Mesendoderm (in vitro differentiated cells): ENCODE results near the gene ZSWIM7. TPM values are rescaled to one million over a fixed set of nuclear protein-coding genes. Genes with fewer than 3 reads are reported as not detected.

ENCODE experiments used
- DNase-seq: peaks from one replicate; pipeline ENCODE4 v3.0.0; 2013
- H2AK5ac ChIP-seq: 2 replicates; pipeline ENCODE4 v1.6.1; 2013; ENCODE audit warnings: low read length, inconsistent platforms
- H2BK120ac ChIP-seq: 2 replicates; pipeline ENCODE4 v1.6.1; 2013; ENCODE audit warnings: low read depth, mild to moderate bottlenecking, low read length, moderate library complexity, mixed read lengths
- H2BK15ac ChIP-seq: replicated peaks from 2 replicates; pipeline ENCODE4 v1.6.1; 2013; ENCODE audit warnings: low read depth, mild to moderate bottlenecking, moderate library complexity
- H2BK5ac ChIP-seq: 2 replicates; pipeline ENCODE4 v1.6.1; 2013; ENCODE audit warnings: low read length, inconsistent platforms
- H3K18ac ChIP-seq: 2 replicates; pipeline ENCODE4 v1.6.1; 2013; ENCODE audit warnings: mild to moderate bottlenecking, low read length, mixed read lengths
- H3K23ac ChIP-seq: one replicate; pipeline ENCODE4 v1.6.1; 2013; ENCODE audit warnings: low read length
- H3K27ac ChIP-seq: 2 replicates; pipeline ENCODE4 v1.5.1; 2013; ENCODE audit warnings: low read depth, mild to moderate bottlenecking, inconsistent platforms, low read length, moderate library complexity
- H3K27me3 ChIP-seq: 2 replicates; pipeline ENCODE4 v1.6.1; 2013; ENCODE audit warnings: low read length, control low read depth, mild to moderate bottlenecking, inconsistent platforms; ENCODE audit not compliant: insufficient read depth, poor library complexity
- H3K36me3 ChIP-seq: 2 replicates; pipeline ENCODE4 v1.6.1; 2013; ENCODE audit warnings: low read length, inconsistent platforms; ENCODE audit not compliant: control insufficient read depth, insufficient read depth
- H3K4ac ChIP-seq: one replicate; pipeline ENCODE4 v1.6.1; 2013; ENCODE audit warnings: low read depth, mild to moderate bottlenecking, low read length, moderate library complexity
- H3K4me1 ChIP-seq: 2 replicates; pipeline ENCODE4 v1.6.1; 2013; ENCODE audit warnings: low read depth, low read length, inconsistent platforms; ENCODE audit not compliant: control insufficient read depth
- H3K4me2 ChIP-seq: 2 replicates; pipeline ENCODE4 v1.6.1; 2013; ENCODE audit warnings: low read length
- H3K4me3 ChIP-seq: 2 replicates; pipeline ENCODE4 v1.5.1; 2013; ENCODE audit warnings: mild to moderate bottlenecking, low read length
- H3K56ac ChIP-seq: one replicate; pipeline ENCODE4 v1.6.1; 2013; ENCODE audit warnings: low read length
- H3K79me1 ChIP-seq: 2 replicates; pipeline ENCODE4 v1.6.1; 2013; ENCODE audit warnings: low read length, inconsistent platforms
- H3K79me2 ChIP-seq: 2 replicates; pipeline ENCODE4 v1.6.1; 2013; ENCODE audit warnings: mild to moderate bottlenecking, low read length; ENCODE audit not compliant: control insufficient read depth, insufficient read depth
- H3K9ac ChIP-seq: 2 replicates; pipeline ENCODE4 v1.6.1; 2013; ENCODE audit warnings: low read length, inconsistent platforms
- H4K5ac ChIP-seq: one replicate; pipeline ENCODE4 v1.6.1; 2013; ENCODE audit warnings: low read length
- H4K8ac ChIP-seq: one replicate; pipeline ENCODE4 v1.6.1; 2013; ENCODE audit warnings: low read depth, mild to moderate bottlenecking, control low read depth, low read length, moderate library complexity
- WGBS: extraction: QIAGEN DNeasy Blood & Tissue Kit; methylation state at CpG from one replicate; pipeline ENCODE4 v1.1.7; 2013; ENCODE audit warnings: low lambda C conversion rate, missing lambda C conversion rate; ENCODE audit not compliant: insufficient coverage; ENCODE audit errors: extremely low coverage; 5-methylcytosine and 5-hydroxymethylcytosine counted together
- polyA plus RNA-seq, 2 experiments: library from polyadenylated mRNA; stranded (reverse); fragments of 200-250 nt; gene quantifications; one replicate each; pipeline ENCODE4 v1.2.3, GENCODE V29; 2013

Gene ZSWIM7, protein sequence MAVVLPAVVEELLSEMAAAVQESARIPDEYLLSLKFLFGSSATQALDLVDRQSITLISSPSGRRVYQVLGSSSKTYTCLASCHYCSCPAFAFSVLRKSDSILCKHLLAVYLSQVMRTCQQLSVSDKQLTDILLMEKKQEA
- polyA plus RNA-seq (2013, experiment 1 of 2) = 34.6 TPM
- polyA plus RNA-seq (2013, experiment 2 of 2) = 33.3 TPM

DNA sequence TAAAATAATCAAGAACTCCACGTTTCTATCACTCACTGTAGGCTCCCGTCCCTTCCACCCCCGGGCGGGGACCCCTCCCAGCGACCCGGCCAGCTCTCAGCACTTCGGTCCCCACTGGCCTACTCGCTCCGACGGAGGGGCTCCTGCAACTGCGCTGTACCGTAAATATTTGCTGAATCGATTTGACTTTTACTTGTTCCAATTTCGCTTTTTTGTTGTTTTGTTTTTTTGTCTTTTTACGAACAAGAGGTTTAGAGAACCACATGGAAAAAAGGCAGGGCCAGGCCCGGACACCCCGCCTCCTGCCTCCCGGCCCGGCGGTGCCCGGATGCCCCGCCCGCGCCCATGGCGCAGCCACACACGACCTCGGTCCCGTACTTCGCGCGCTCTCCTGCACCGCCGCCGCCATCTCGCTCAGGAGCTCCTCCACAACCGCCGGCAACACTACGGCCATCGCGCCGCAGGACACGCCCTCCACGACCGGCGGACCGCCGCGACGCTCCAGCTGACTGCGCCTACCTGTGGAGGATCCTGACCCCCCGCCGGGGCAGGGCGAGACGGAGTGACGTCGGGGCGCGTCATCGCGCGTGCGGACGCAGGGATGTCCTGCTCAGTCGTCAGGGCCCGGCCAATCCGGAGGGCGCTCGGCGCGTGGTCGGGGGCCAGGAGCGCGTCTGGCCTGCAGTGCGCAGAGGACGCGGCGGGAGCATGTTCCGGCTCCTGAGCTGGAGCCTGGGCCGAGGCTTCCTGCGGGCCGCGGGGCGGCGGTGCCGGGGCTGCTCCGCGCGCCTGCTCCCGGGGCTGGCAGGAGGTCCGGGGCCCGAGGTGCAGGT, at the start of gene ZSWIM7, which contains the start of gene TTC19:
Gene ZSWIM7, minus strand, starts transcription at position 564 of the 833 bp plus-strand sequence. Its CDS starts 110 bp downstream, at position 454.
Gene TTC19, plus strand, starts transcription at position 684 of the 833 bp plus-strand sequence. Its CDS starts 25 bp downstream, at position 709.
- H3K23ac ChIP-seq = peak within 1 kb of the TSS; percentile 97
- peak within 1 kb of the TSS; percentile 89 for H3K4me2 ChIP-seq
- peaks cover 3% of the 10 kb centered on the region for H3K4me1 ChIP-seq
- peak within 1 kb of the TSS; percentile 69 for H2BK5ac ChIP-seq
- H2AK5ac ChIP-seq = no peak within 1 kb of the TSS
- peak within 1 kb of the TSS; percentile 87 for H4K8ac ChIP-seq
- no peak within 1 kb of the TSS for H4K5ac ChIP-seq
- WGBS = no CpG with 5 or more reads among the region's 91 CpGs
- H2BK15ac ChIP-seq = no peak within 1 kb of the TSS
- no peaks in the 10 kb centered on the region for H3K36me3 ChIP-seq
- no peak within 1 kb of the TSS for H2BK120ac ChIP-seq
- peak within 1 kb of the TSS; percentile 90 for H3K9ac ChIP-seq
- H3K27me3 ChIP-seq = no peaks in the 10 kb centered on the region
- peak within 1 kb of the TSS; percentile 58 for H3K4ac ChIP-seq
- DNase-seq = peak; percentile 98
- peak within 1 kb of the TSS; percentile 99 for H3K56ac ChIP-seq
- peaks cover 14% of the 10 kb centered on the region for H3K79me1 ChIP-seq
- H3K79me2 ChIP-seq = peaks cover 20% of the 10 kb centered on the region
- H3K4me3 ChIP-seq = peak within 1 kb of the TSS; percentile 90
- peak within 1 kb of the TSS; percentile 96 for H3K27ac ChIP-seq
- peak within 1 kb of the TSS; percentile 72 for H3K18ac ChIP-seq

- no peak overlapping the region for H4K5ac ChIP-seq
- no peak overlapping the region for H2AK5ac ChIP-seq
- no peak overlapping the region for H4K8ac ChIP-seq
- no peak for DNase-seq
- no peak overlapping the region for H3K23ac ChIP-seq
- no peak overlapping the region for H3K27ac ChIP-seq
- H3K4me1 ChIP-seq = no peaks in the 10 kb centered on the region
- H2BK15ac ChIP-seq = no peak overlapping the region
- H3K79me2 ChIP-seq = no peaks in the 10 kb centered on the region
- no peak overlapping the region for H3K4ac ChIP-seq
- H2BK120ac ChIP-seq = no peak overlapping the region
- no peak overlapping the region for H3K9ac ChIP-seq
- WGBS = no CpG with 5 or more reads among the region's 14 CpGs
- H3K4me3 ChIP-seq = no peak overlapping the region
- H3K36me3 ChIP-seq = peaks cover 8% of the 10 kb centered on the region
- H3K4me2 ChIP-seq = no peak overlapping the region
- H3K27me3 ChIP-seq = peaks cover 2% of the 10 kb centered on the region
- peaks cover 1% of the 10 kb centered on the region for H3K79me1 ChIP-seq
- H3K56ac ChIP-seq = no peak overlapping the region
- H2BK5ac ChIP-seq = no peak overlapping the region
- H3K18ac ChIP-seq = no peak overlapping the region
These were observed 49.4 kb upstream of the ZSWIM7 start for GRCh38 chr17:16048811-16049449.

- DNase-seq = no peak
- H3K4ac ChIP-seq = no peak overlapping the region
These were observed 47.5 kb upstream of the ZSWIM7 start for GRCh38 chr17:16046966-16047365.

DNA sequence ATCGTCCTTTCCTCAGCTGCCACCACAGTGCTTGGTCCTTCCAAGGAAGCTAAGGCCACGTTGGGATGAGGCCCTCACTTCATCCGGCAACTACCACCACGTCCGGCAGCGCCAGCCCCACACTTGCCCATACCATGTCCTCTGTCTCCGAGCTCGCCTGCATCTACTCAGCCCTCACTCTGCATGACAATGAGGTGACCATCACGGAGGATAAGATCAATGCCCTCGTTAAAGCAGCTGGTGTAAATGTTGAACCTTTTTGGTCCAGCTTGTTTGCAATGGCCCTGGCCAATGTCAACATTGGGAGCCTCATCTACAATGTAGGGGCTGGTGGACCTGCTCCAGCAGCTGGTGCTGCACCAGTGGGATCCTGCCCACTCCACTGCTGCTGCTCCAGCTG, 45.0 kb upstream of the ZSWIM7 start:
- Histone ChIP-seq H3K9ac (no peak overlapping the region), H3K56ac (no peak overlapping the region), H3K27ac (no peak overlapping the region), H2BK15ac (no peak overlapping the region), H3K23ac (no peak overlapping the region), H3K18ac (no peak overlapping the region), H2BK120ac (no peak overlapping the region), H3K4me1 (no peaks in the 10 kb centered on the region), H3K4me3 (no peak overlapping the region), H2BK5ac (no peak overlapping the region), H3K27me3 (no peaks in the 10 kb centered on the region), H3K36me3 (peaks cover 8% of the 10 kb centered on the region), H3K79me1 (no peaks in the 10 kb centered on the region), H4K8ac (no peak overlapping the region), H3K4ac (no peak overlapping the region), H3K79me2 (no peaks in the 10 kb centered on the region), H4K5ac (no peak overlapping the region), H3K4me2 (no peak overlapping the region), H2AK5ac (no peak overlapping the region)
- no peak for DNase-seq
- WGBS = no CpG with 5 or more reads among the region's 10 CpGs

More at GRCh38 chr17:16046966-16047365, 47.5 kb upstream of the ZSWIM7 start:
- Histone ChIP-seq H4K5ac (no peak overlapping the region), H3K36me3 (peaks cover 8% of the 10 kb centered on the region), H2BK120ac (no peak overlapping the region), H2BK15ac (no peak overlapping the region), H3K4me3 (no peak overlapping the region), H3K18ac (no peak overlapping the region), H3K27me3 (no peaks in the 10 kb centered on the region), H3K23ac (no peak overlapping the region), H3K9ac (no peak overlapping the region), H3K79me2 (no peaks in the 10 kb centered on the region), H3K4me1 (no peaks in the 10 kb centered on the region), H2AK5ac (no peak overlapping the region), H3K79me1 (no peaks in the 10 kb centered on the region), H3K27ac (no peak overlapping the region), H3K4me2 (no peak overlapping the region), H3K56ac (no peak overlapping the region), H4K8ac (no peak overlapping the region), H2BK5ac (no peak overlapping the region)
- WGBS = no CpG with 5 or more reads among the region's 3 CpGs

DNA sequence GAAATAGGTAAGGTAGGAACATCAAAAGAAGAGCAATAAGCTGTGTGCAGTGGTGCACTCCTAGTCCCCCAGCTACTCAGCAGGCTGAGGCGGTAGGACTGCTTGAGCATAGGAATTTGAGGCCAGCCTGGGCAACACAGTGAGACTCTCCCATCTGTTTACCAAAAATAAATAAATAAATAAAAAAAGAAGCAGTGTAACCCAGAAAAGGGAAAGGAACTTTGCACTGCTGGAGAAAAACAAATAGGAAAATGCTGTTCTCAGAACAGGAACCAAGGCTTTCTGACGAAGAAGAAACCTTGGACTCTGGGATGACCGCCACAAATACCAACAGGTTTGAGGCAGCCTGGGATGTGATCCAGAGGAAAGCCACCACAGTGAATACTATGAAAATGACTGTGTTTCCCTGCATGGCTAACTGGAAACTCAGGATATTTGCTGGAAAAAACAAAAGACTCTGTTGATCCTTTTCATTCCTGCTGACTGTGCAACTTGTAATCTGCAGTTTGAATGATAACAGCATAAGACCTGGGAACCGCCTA, 41.3 kb upstream of the ZSWIM7 start:
- Histone ChIP-seq H3K4me2 (no peak overlapping the region), H3K79me2 (no peaks in the 10 kb centered on the region), H2BK5ac (no peak overlapping the region), H3K9ac (no peak overlapping the region), H2BK120ac (no peak overlapping the region), H3K36me3 (peaks cover 6% of the 10 kb centered on the region), H3K18ac (no peak overlapping the region), H3K79me1 (no peaks in the 10 kb centered on the region), H2BK15ac (no peak overlapping the region), H3K4me3 (no peak overlapping the region), H4K8ac (no peak overlapping the region), H3K27ac (no peak overlapping the region), H3K4ac (no peak overlapping the region), H3K4me1 (no peaks in the 10 kb centered on the region), H3K27me3 (no peaks in the 10 kb centered on the region), H4K5ac (no peak overlapping the region), H3K56ac (no peak overlapping the region), H3K23ac (no peak overlapping the region), H2AK5ac (no peak overlapping the region)
- WGBS = no CpG with 5 or more reads among the region's 4 CpGs
- DNase-seq = no peak
